IPS DF 19.7 (cell line): ENCODE data around the gene STARD13.

Source experiments
- DNase-seq: peaks from one replicate; pipeline ENCODE4 v3.0.0-alpha.2; 2013; ENCODE audit warnings: low read depth, low spot score

STARD13 gene

GRCh38 chr13:33276570-33276969 is 9.0 kb downstream of the STARD13 start:
- no peak for DNase-seq

GRCh38 chr13:33275916-33276315 is 9.6 kb downstream of the STARD13 start:
- no peak for DNase-seq

- no peak for DNase-seq
Observed at GRCh38 chr13:33274264-33274663, 11.3 kb downstream of the STARD13 start.

GRCh38 chr13:33272531-33273124 is 12.9 kb downstream of the STARD13 start:
- no peak for DNase-seq

- no peak for DNase-seq
Observed at GRCh38 chr13:33271759-33272158, 13.8 kb downstream of the STARD13 start.

GRCh38 chr13:33270895-33271538 is 14.5 kb downstream of the STARD13 start:
- DNase-seq: no peak

- DNase-seq: no peak
Observed at GRCh38 chr13:33265607-33266006, 19.9 kb downstream of the STARD13 start.

- no peak for DNase-seq
Observed at GRCh38 chr13:33265133-33265532, 20.4 kb downstream of the STARD13 start.

GRCh38 chr13:33264620-33264978 is 21.0 kb downstream of the STARD13 start:
- DNase-seq: no peak

- DNase-seq: no peak
Observed at GRCh38 chr13:33263976-33264619, 21.5 kb downstream of the STARD13 start.

- DNase-seq: no peak
Observed at GRCh38 chr13:33263484-33263883, 22.1 kb downstream of the STARD13 start.

- DNase-seq: no peak
Observed at GRCh38 chr13:33262997-33263396, 22.6 kb downstream of the STARD13 start.

GRCh38 chr13:33262594-33262993 is 23.0 kb downstream of the STARD13 start:
- no peak for DNase-seq

GRCh38 chr13:33262062-33262487 is 23.5 kb downstream of the STARD13 start:
- DNase-seq: no peak

GRCh38 chr13:33261387-33262061 is 24.0 kb downstream of the STARD13 start:
- no peak for DNase-seq

GRCh38 chr13:33260168-33261098 is 25.1 kb downstream of the STARD13 start:
- DNase-seq: no peak

- DNase-seq: peak; percentile 87
Observed at GRCh38 chr13:33259296-33259695, 26.3 kb downstream of the STARD13 start.

- no peak for DNase-seq
Observed at GRCh38 chr13:33258808-33259193, 26.8 kb downstream of the STARD13 start.

GRCh38 chr13:33257841-33258807 is 27.4 kb downstream of the STARD13 start:
- DNase-seq: no peak

- no peak for DNase-seq
Observed at GRCh38 chr13:33256148-33256840, 29.3 kb downstream of the STARD13 start.
